Measurements from ENCODE around the gene DIDO1.

DNA sequence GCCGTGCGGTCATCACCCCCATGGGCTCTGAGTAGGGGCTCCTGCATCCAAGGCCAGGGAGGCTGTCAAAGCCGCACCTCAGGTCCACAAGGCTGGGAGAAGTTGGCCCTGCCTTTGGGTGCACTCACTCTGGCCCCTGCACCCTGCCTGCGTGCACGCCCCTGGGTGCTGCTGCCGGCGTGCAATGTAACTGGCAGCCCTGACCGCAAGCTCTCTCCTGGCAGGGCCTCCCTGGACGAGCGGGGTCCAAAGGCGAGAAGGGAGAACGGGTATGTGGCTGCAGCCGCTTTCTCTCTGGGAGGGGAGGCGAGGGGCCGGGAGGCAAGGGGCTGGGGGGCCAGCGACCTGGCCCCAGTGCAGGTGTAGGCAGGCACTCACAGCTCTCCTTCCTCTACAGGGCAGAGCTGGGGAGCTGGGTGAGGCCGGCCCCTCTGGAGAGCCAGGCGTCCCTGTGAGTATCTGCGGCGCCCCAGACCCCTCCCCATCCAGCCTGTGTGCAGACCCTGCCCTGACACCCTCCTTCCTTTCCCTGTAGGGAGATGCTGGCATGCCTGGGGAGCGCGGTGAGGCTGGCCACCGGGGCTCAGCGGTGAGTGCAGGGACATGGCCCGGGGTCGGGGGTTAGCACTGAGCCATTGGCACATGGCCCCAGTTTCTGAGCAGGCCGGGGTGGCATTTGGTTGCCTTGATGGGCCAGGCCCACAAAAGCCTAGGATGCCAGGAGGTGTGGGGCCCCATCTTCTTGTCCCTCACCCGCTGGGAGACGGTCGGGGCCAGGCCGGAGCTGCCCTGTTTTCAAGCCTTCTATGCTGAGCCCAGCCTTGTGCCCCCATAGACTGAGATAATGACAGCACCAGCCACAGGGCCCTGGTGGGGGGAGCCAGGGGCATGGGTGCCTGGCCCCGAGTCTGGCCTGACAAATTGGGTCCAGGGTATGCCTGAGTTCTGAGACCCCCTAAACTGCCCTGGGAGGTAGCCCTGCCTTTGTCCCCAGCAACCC is 96.8 kb downstream of the DIDO1 start:
- TF ChIP-seq RCOR1 (IDR thresholded peaks at IDR 0.05; ENCODE audit: insufficient replicate concordance, low read length) = no peak
- TF ChIP-seq POLR2A (IDR thresholded peaks at IDR 0.05; ENCODE audit: low read depth, low read length) = no peak
- TF ChIP-seq, protein P1, sequence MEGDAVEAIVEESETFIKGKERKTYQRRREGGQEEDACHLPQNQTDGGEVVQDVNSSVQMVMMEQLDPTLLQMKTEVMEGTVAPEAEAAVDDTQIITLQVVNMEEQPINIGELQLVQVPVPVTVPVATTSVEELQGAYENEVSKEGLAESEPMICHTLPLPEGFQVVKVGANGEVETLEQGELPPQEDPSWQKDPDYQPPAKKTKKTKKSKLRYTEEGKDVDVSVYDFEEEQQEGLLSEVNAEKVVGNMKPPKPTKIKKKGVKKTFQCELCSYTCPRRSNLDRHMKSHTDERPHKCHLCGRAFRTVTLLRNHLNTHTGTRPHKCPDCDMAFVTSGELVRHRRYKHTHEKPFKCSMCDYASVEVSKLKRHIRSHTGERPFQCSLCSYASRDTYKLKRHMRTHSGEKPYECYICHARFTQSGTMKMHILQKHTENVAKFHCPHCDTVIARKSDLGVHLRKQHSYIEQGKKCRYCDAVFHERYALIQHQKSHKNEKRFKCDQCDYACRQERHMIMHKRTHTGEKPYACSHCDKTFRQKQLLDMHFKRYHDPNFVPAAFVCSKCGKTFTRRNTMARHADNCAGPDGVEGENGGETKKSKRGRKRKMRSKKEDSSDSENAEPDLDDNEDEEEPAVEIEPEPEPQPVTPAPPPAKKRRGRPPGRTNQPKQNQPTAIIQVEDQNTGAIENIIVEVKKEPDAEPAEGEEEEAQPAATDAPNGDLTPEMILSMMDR (conservative IDR thresholded peaks at IDR 0.05; ENCODE audit: low read depth, low read length) = no peak
- TF ChIP-seq NFE2L2 (IDR thresholded peaks at IDR 0.05; ENCODE audit: low read depth, low read length) = no peak
- TF ChIP-seq, protein P2, sequence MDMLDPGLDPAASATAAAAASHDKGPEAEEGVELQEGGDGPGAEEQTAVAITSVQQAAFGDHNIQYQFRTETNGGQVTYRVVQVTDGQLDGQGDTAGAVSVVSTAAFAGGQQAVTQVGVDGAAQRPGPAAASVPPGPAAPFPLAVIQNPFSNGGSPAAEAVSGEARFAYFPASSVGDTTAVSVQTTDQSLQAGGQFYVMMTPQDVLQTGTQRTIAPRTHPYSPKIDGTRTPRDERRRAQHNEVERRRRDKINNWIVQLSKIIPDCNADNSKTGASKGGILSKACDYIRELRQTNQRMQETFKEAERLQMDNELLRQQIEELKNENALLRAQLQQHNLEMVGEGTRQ (IDR thresholded peaks at IDR 0.05; ENCODE audit: low read depth, low read length) = no peak
- TF ChIP-seq, protein P3, sequence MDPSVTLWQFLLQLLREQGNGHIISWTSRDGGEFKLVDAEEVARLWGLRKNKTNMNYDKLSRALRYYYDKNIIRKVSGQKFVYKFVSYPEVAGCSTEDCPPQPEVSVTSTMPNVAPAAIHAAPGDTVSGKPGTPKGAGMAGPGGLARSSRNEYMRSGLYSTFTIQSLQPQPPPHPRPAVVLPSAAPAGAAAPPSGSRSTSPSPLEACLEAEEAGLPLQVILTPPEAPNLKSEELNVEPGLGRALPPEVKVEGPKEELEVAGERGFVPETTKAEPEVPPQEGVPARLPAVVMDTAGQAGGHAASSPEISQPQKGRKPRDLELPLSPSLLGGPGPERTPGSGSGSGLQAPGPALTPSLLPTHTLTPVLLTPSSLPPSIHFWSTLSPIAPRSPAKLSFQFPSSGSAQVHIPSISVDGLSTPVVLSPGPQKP (IDR thresholded peaks at IDR 0.05; ENCODE audit: borderline replicate concordance, low read depth, low read length) = no peak
- no peak for TF ChIP-seq FOS (IDR thresholded peaks at IDR 0.05; ENCODE audit: low read depth, low read length)
- no peak for TF ChIP-seq MXI1 (IDR thresholded peaks at IDR 0.05; ENCODE audit: borderline replicate concordance, low read depth, low read length)
- no peak for TF ChIP-seq MAFK (IDR thresholded peaks at IDR 0.05; ENCODE audit: low read depth, low read length)
- TF ChIP-seq RFX5 (IDR thresholded peaks at IDR 0.05; ENCODE audit: low read depth, low read length) = no peak
- TF ChIP-seq MAZ (IDR thresholded peaks at IDR 0.05; ENCODE audit: borderline replicate concordance, low read depth, low read length) = no peak

All from IMR-90 (cell line).